ENCODE results near the gene KCNIP4. TPM values are rescaled to one million over a fixed set of nuclear protein-coding genes. Genes with fewer than 3 reads are reported as not detected.

KCNIP4 gene
- total RNA-seq = not detected in 2 replicates

GRCh38 chr4:21948347-21949072 is at the start of gene KCNIP4:
TSS of gene KCNIP4 (minus strand) at chr4:21948772.

GRCh38 chr4:20700007-20700761 is 1248.4 kb downstream of the KCNIP4 start, which contains the start of gene PACRGL:
TSS of gene PACRGL (plus strand) at chr4:20700458. CDS start at chr4:20704482, 4,024 bp downstream.

